DOHH2 (cell line): ENCODE measurements around the gene PRDM2.

ENCODE experiments used
- H3F3A ChIP-seq: fragments of 200-600 bp; sonication (generic), shearing (Covaris generic); 2 replicates; pipeline ENCODE4 v1.6.0; 2016; ENCODE audit warnings: antibody characterized with exemption, mild to moderate bottlenecking; ENCODE audit not compliant: control insufficient read depth, insufficient read depth
- H3K27ac ChIP-seq: fragments of 200-600 bp; sonication (generic); 2 replicates; pipeline ENCODE4 v1.5.1; 2014; ENCODE audit warnings: low read depth, mild to moderate bottlenecking, low read length, moderate library complexity
- H3K27me3 ChIP-seq: fragments of 200-600 bp; sonication (generic); 2 replicates; pipeline ENCODE4 v1.6.1; 2014; ENCODE audit warnings: mild to moderate bottlenecking, low read length, mixed read lengths; ENCODE audit not compliant: control insufficient read depth
- H3K36me3 ChIP-seq: fragments of 200-600 bp; sonication (generic); 2 replicates; pipeline ENCODE4 v1.6.1; 2014; ENCODE audit warnings: mild to moderate bottlenecking, low read length, moderate library complexity, mixed read lengths; ENCODE audit not compliant: control insufficient read depth
- H3K4me1 ChIP-seq: fragments of 200-600 bp; sonication (generic); 2 replicates; pipeline ENCODE4 v1.6.1; 2014; ENCODE audit warnings: mild to moderate bottlenecking, low read length, mixed read lengths; ENCODE audit not compliant: control insufficient read depth
- H3K4me2 ChIP-seq: fragments of 200-600 bp; sonication (generic); 2 replicates; pipeline ENCODE4 v1.6.0; 2014; ENCODE audit warnings: mild to moderate bottlenecking, low read length, moderate library complexity
- H3K4me3 ChIP-seq: fragments of 200-600 bp; sonication (generic); 2 replicates; pipeline ENCODE4 v1.5.1; 2014; ENCODE audit warnings: mild to moderate bottlenecking, low read length, mixed read lengths
- H3K79me2 ChIP-seq: fragments of 200-600 bp; sonication (generic); 2 replicates; pipeline ENCODE4 v1.6.1; 2014; ENCODE audit warnings: mild to moderate bottlenecking, low read length, mixed read lengths; ENCODE audit not compliant: control insufficient read depth
- H3K9me2 ChIP-seq: fragments of 200-600 bp; sonication (generic); replicated peaks from 2 replicates; pipeline ENCODE4 v1.6.1; 2014; ENCODE audit warnings: mild to moderate bottlenecking, low read length, mixed read lengths; ENCODE audit not compliant: control insufficient read depth
- H3K9me3 ChIP-seq: fragments of 200-600 bp; sonication (generic); 2 replicates; pipeline ENCODE4 v1.6.1; 2014; ENCODE audit warnings: antibody characterized with exemption, low read length, mixed read lengths; ENCODE audit not compliant: control insufficient read depth, insufficient read depth
- H4K20me1 ChIP-seq: fragments of 200-600 bp; sonication (generic); 2 replicates; pipeline ENCODE4 v1.6.0; 2014; ENCODE audit warnings: low read depth, mild to moderate bottlenecking, antibody characterized with exemption, low read length, moderate library complexity; ENCODE audit not compliant: control insufficient read depth, insufficient read depth
- CTCF ChIP-seq: fragments of 200-600 bp; sonication (generic); IDR thresholded peaks from one replicate; pipeline ENCODE4 v1.5.1; 2014; ENCODE audit warnings: antibody characterized with exemption, mild to moderate bottlenecking, low read depth, low read length; ENCODE audit not compliant: poor library complexity, severe bottlenecking
- EZH2phosphoT487 ChIP-seq: fragments of 200-600 bp; sonication (generic); IDR thresholded peaks from 2 replicates; pipeline ENCODE4 v1.6.1; 2017; ENCODE audit warnings: borderline replicate concordance, mild to moderate bottlenecking, antibody characterized with exemption, low read length, moderate library complexity, mixed read lengths

The PRDM2 gene

DNA sequence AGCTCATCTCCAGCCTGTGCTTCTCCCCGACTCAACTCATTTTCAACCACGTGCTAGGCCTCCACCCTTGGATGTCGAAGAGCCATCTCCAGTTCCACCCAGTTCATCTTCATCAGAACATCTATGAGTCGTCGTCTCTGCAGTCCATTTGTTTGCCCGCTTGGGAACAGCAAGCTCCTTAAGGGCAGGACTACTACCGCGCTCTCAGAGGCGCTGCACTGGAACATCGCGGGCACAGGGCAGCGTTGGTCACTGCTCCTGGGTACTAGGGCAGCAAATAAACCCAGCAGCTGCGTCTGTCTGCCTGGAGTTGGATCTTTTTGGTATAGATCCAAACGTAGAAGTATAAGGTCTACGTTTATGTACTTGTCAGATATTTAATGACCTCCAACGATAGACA, 478 bp upstream of the PRDM2 start:
- Histone ChIP-seq H3K4me2 (peak overlapping the region; percentile 95), H3K79me2 (peaks cover 58% of the 10 kb centered on the region)

GRCh38 chr1:13700521-13701270, 708 bp downstream of the PRDM2 start:
- Histone ChIP-seq H3K9me3 (0 out of 2 replicates have a peak, but pooled peaks cover 3% of the 10 kb centered on the region), H3K79me2 (peaks cover 70% of the 10 kb centered on the region), H3K4me3 (peak overlapping the region; percentile 88), H3K36me3 (peaks cover 43% of the 10 kb centered on the region), H3F3A (peaks cover 32% of the 10 kb centered on the region), H4K20me1 (no peaks in the 10 kb centered on the region), H3K9me2 (no peaks in the 10 kb centered on the region), H3K4me2 (peak overlapping the region; percentile 87), H3K4me1 (peaks cover 79% of the 10 kb centered on the region), H3K27ac (peak overlapping the region; percentile 91), H3K27me3 (no peaks in the 10 kb centered on the region)
- TF ChIP-seq EZH2phosphoT487 (no peak), CTCF (no peak)

More for the DNA sequence above, 478 bp upstream of the PRDM2 start:
- H3K27me3 ChIP-seq, result no peaks in the 10 kb centered on the region
- peak overlapping the region; percentile 89 for H3K27ac ChIP-seq
- H4K20me1 ChIP-seq, result no peaks in the 10 kb centered on the region
- peaks cover 32% of the 10 kb centered on the region for H3F3A ChIP-seq
- H3K36me3 ChIP-seq, result peaks cover 32% of the 10 kb centered on the region
- TF ChIP-seq CTCF (no peak), EZH2phosphoT487 (no peak)
- 0 out of 2 replicates have a peak, but pooled peaks cover 3% of the 10 kb centered on the region for H3K9me3 ChIP-seq
- H3K4me3 ChIP-seq, result peak overlapping the region; percentile 88
- no peaks in the 10 kb centered on the region for H3K9me2 ChIP-seq
- peaks cover 72% of the 10 kb centered on the region for H3K4me1 ChIP-seq

- Histone ChIP-seq H3K4me2 (peak overlapping the region; percentile 87), H4K20me1 (no peaks in the 10 kb centered on the region), H3F3A (peaks cover 33% of the 10 kb centered on the region), H3K9me3 (0 out of 2 replicates have a peak, but pooled peaks cover 3% of the 10 kb centered on the region), H3K27me3 (no peaks in the 10 kb centered on the region), H3K4me3 (peak overlapping the region; percentile 88), H3K9me2 (no peaks in the 10 kb centered on the region), H3K36me3 (peaks cover 46% of the 10 kb centered on the region), H3K79me2 (peaks cover 76% of the 10 kb centered on the region), H3K4me1 (peaks cover 79% of the 10 kb centered on the region), H3K27ac (peak overlapping the region; percentile 91)
- TF ChIP-seq CTCF (no peak), EZH2phosphoT487 (no peak)
Observed at GRCh38 chr1:13701271-13701640, 1.3 kb downstream of the PRDM2 start.
